PC-9 (cell line): Measurements from ENCODE around the gene MRPL49. TPM values are rescaled to one million over a fixed set of nuclear protein-coding genes. Genes with fewer than 3 reads are reported as not detected.
A peak's percentile ranks its signal among the peaks of the same experiment; 100 is the strongest.

Source experiments
- BruUV-seq: library from RNA; stranded (reverse); fragments of 400-500 nt; replicated peaks from 2 replicates; lab custom pipeline; 2021; lab: Mats Ljungman, UMichigan
- CTCF ChIA-PET: fragments of 300-600 bp; sonication (Branson Sonifier 250); formaldehyde crosslinking; loops from one replicate; lab custom pipeline; 2022; ENCODE audit warnings: antibody characterized with exemption; lab: Charles Lee
- POLR2A ChIA-PET: fragments of 300-600 bp; sonication (Branson Sonifier 250); formaldehyde crosslinking; loops from one replicate; lab custom pipeline; 2022; ENCODE audit warnings: antibody characterized with exemption; ENCODE audit not compliant: unreplicated experiment; lab: Charles Lee
- DNase-seq, 2 experiments: peaks; one replicate each; pipeline versions ENCODE4 v3.0.0 to v3.0.0-alpha.2; 2015 to 2022; ENCODE audit warnings: mixed read lengths in 1 of 2
- H2AFZ ChIP-seq: fragments of 200-600 bp; sonication (generic); 2 replicates; pipeline ENCODE4 v1.8.1; 2017; ENCODE audit warnings: antibody characterized with exemption
- H3F3A ChIP-seq: fragments of 200-600 bp; sonication (generic); 2 replicates; pipeline ENCODE4 v1.8.1; 2017; ENCODE audit warnings: antibody characterized with exemption, mild to moderate bottlenecking, low read depth; ENCODE audit not compliant: insufficient read depth
- H3K27ac ChIP-seq: fragments of 200-600 bp; sonication (generic); 2 replicates; pipeline ENCODE4 v1.6.1; 2016; ENCODE audit warnings: mixed run types
- H3K27me3 ChIP-seq: fragments of 200-600 bp; sonication (generic); 2 replicates; pipeline ENCODE4 v1.6.1; 2016; ENCODE audit warnings: low read depth, mixed run types; ENCODE audit not compliant: insufficient read depth
- H3K36me3 ChIP-seq: fragments of 200-600 bp; sonication (generic); 2 replicates; pipeline ENCODE4 v1.6.1; 2016; ENCODE audit warnings: low read depth, mixed run types
- H3K4me1 ChIP-seq: fragments of 200-600 bp; sonication (generic); replicated peaks from 2 replicates; pipeline ENCODE4 v1.6.1; 2016; ENCODE audit warnings: mixed run types; ENCODE audit not compliant: insufficient read depth
- H3K4me2 ChIP-seq: fragments of 200-600 bp; sonication (generic); 2 replicates; pipeline ENCODE4 v1.6.1; 2017; ENCODE audit warnings: mixed run types
- H3K4me3 ChIP-seq: fragments of 200-600 bp; sonication (generic); 2 replicates; pipeline ENCODE4 v1.6.1; 2016; ENCODE audit warnings: mixed run types
- H3K79me2 ChIP-seq: fragments of 200-600 bp; sonication (generic); 2 replicates; pipeline ENCODE4 v1.6.1; 2017; ENCODE audit warnings: low read depth, mixed run types
- H3K9me2 ChIP-seq: fragments of 200-600 bp; sonication (generic); 2 replicates; pipeline ENCODE4 v1.8.1; 2017; ENCODE audit warnings: mild to moderate bottlenecking; ENCODE audit not compliant: insufficient read depth
- H3K9me3 ChIP-seq: fragments of 200-600 bp; sonication (generic); 2 replicates; pipeline ENCODE4 v1.8.1; 2016; ENCODE audit warnings: low read depth; ENCODE audit not compliant: insufficient read depth
- H4K20me1 ChIP-seq: fragments of 200-600 bp; sonication (generic); 2 replicates; pipeline ENCODE4 v1.8.1; 2017; ENCODE audit not compliant: insufficient read depth
- EZH2 ChIP-seq: fragments of 200-600 bp; sonication (generic); IDR thresholded peaks from 2 replicates; pipeline ENCODE4 v1.8.0; 2017; ENCODE audit warnings: antibody characterized with exemption, low read depth
- intact Hi-C: fragments of 100-400 bp; cut with micrococcal nuclease; formaldehyde crosslinking; loops from one replicate; pipeline ENCODE4 v1.10.0; 2022; ENCODE audit not compliant: unreplicated experiment
- total RNA-seq: library from RNA; stranded (reverse); gene quantifications from 2 replicates; pipeline ENCODE4 v1.2.3, GENCODE V29; 2021
- TF ChIP-seq, protein P1 (sequence below): fragments of 200-600 bp; sonication (generic); conservative IDR thresholded peaks from 2 replicates; pipeline ENCODE4 v1.6.1; 2017; ENCODE audit warnings: mixed run types, antibody characterized with exemption, mild to moderate bottlenecking, moderate library complexity

Gene MRPL49
- total RNA-seq, 1 experiment from 2014 or later, result 95.0 TPM

DNA sequence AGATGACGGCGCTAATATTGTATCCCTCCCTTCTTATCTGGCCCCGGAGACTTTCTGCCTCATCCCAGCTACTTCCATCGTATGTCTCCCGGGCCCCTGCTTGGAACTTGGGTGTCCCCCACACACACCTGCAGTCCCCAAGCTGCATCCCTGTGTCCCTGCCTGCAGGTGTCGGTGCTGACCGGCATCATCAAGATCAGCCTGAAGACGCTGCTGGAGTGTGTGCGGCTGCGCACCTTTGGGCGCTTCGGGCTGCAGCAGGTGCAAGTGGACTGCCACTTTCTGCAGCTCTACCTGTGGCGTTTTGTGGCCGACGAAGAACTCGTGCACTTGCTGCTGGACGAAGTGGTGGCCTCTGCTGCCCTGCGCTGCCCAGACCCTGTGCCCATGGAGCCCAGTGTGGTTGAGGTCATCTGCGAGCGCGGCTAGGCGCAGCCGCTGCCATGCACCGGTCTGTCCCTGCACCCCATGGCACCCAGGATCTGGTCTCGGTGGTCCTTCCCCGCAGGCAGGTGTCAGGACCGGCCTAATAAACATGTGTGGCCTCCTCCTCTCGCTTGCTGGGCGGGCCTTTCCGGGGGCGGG is 10.9 kb upstream of the MRPL49 start:
- ChIA-PET POLR2A (interaction anchor here (0.6 to 0.9 kb wide), 13 partner anchors 11 to 396 kb away, joined by 3 to 7 read pairs (median 3); partner anchors contain the start of gene POLA2), CTCF (interaction anchor here (0.6 to 0.7 kb wide), 5 partner anchors 62 to 706 kb away, joined by 3 to 4 read pairs (median 3); partner anchors contain the start of gene CAPN1)
- Histone ChIP-seq H3K36me3 (no peaks in the 10 kb centered on the region), H3K27ac (no peak overlapping the region), H3K27me3 (no peaks in the 10 kb centered on the region), H3K4me2 (peak overlapping the region; percentile 100; the same call in 1 of the 2 replicates), H3K4me1 (peaks cover 36% of the 10 kb centered on the region), H3F3A (peaks cover 52% of the 10 kb centered on the region), H2AFZ (no peak overlapping the region), H4K20me1 (no peaks in the 10 kb centered on the region), H3K9me2 (no peaks in the 10 kb centered on the region), H3K4me3 (no peak overlapping the region; the same call in 1 of the 2 replicates), H3K79me2 (peaks cover 25% of the 10 kb centered on the region), H3K9me3 (no peaks in the 10 kb centered on the region)
- intact Hi-C loops, result loop anchor here (2.0 to 5.0 kb wide), 2 partner anchors 221 to 264 kb away; partner anchors contain the start of gene DPF2
- DNase-seq, result no peak
- BruUV-seq, result no TSS peak
- TF ChIP-seq, protein P1, sequence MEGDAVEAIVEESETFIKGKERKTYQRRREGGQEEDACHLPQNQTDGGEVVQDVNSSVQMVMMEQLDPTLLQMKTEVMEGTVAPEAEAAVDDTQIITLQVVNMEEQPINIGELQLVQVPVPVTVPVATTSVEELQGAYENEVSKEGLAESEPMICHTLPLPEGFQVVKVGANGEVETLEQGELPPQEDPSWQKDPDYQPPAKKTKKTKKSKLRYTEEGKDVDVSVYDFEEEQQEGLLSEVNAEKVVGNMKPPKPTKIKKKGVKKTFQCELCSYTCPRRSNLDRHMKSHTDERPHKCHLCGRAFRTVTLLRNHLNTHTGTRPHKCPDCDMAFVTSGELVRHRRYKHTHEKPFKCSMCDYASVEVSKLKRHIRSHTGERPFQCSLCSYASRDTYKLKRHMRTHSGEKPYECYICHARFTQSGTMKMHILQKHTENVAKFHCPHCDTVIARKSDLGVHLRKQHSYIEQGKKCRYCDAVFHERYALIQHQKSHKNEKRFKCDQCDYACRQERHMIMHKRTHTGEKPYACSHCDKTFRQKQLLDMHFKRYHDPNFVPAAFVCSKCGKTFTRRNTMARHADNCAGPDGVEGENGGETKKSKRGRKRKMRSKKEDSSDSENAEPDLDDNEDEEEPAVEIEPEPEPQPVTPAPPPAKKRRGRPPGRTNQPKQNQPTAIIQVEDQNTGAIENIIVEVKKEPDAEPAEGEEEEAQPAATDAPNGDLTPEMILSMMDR, result no peak
- no peak for TF ChIP-seq EZH2

DNA sequence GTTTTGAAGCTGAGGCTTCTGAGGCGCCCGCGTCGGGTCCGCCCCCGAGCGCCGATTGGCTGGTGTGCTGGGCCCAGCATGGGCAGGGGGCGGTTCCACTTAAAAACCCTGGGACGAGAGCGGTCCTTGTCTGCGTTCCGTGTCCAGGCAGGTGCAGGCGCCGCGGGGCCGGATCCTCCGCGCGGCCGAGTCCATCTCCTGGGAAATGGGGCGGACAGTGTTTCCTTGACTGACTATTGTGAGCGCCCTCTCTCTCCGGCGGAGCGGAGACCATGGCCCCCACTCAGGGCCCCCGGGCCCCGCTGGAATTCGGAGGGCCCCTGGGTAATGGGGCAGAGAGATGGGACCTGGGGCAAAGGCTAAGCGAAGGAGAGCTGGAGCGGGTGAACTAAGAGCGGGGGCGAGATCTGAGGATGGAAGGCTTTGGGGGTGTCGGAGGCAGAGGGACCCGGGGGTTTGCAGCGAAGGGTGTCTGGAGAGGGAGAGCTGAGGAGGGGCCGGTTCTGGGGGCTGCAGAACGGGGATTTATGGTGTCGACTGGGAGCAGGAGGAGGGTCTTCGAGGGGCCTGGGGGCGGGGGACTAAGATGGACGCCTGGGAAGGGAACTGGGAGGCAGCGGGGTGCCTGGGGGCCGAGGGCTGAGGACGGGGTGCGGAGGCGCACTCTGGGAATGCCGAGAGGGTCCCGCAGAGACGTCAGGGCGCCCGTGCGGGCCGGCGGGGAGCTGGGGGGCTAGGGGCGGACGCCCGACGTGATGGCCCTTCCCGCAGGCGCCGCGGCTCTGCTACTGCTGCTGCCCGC is 10.2 kb upstream of the MRPL49 start, which contains the start of gene TM7SF2:
TSS of gene TM7SF2 (plus strand) at position 129 of the 802 bp plus-strand sequence. CDS start at position 273, 144 bp downstream.
- H3K4me1 ChIP-seq, result peaks cover 40% of the 10 kb centered on the region
- peak within 1 kb of the TSS; percentile 78 for H3K4me3 ChIP-seq
- H4K20me1 ChIP-seq, result no peaks in the 10 kb centered on the region
- H3K36me3 ChIP-seq, result no peaks in the 10 kb centered on the region
- H3K9me3 ChIP-seq, result no peaks in the 10 kb centered on the region
- BruUV-seq, result no TSS peak
- H2AFZ ChIP-seq, result peak within 1 kb of the TSS; percentile 52; the same call in 1 of the 2 replicates
- H3K4me2 ChIP-seq, result peak within 1 kb of the TSS; percentile 100
- peak; percentile 92 to 97 for DNase-seq
- H3K9me2 ChIP-seq, result no peaks in the 10 kb centered on the region
- peaks cover 59% of the 10 kb centered on the region for H3F3A ChIP-seq
- no peaks in the 10 kb centered on the region for H3K27me3 ChIP-seq
- intact Hi-C loops, result loop anchor here (2.0 to 5.0 kb wide), 2 partner anchors 220 to 265 kb away; partner anchors contain the start of gene DPF2
- no peak within 1 kb of the TSS for H3K27ac ChIP-seq
- ChIA-PET POLR2A (interaction anchor here (0.6 to 0.9 kb wide), 15 partner anchors 10 to 395 kb away, joined by 3 to 7 read pairs (median 4); partner anchors contain the start of gene FAU), CTCF (interaction anchor here (0.6 to 1.5 kb wide), 5 partner anchors 70 to 710 kb away, joined by 3 to 6 read pairs (median 3); partner anchors contain the start of gene CAPN1)
- H3K79me2 ChIP-seq, result peaks cover 32% of the 10 kb centered on the region
- TF ChIP-seq, protein P1, result no peak
- TF ChIP-seq EZH2, result no peak
